Gastroesophageal sphincter (tissue), 4 donors: ENCODE measurements around the gene SLF1. TPM values are rescaled to one million over a fixed set of nuclear protein-coding genes. Genes with fewer than 3 reads are reported as not detected.

Source experiments
- ATAC-seq: fragments of 150-250 bp; one replicate; pipeline ENCODE4 v1.9.1; 2016; ENCODE audit warnings: mild to moderate bottlenecking, moderate library complexity
- H3K27ac ChIP-seq, 4 donors: fragments of 200-600 bp; sonication (generic) in 3 of 4; 1 replicate in 3 of 4; 2 replicates in 1 of 4; pipeline ENCODE4 v1.5.1; 2016 to 2019
- H3K27me3 ChIP-seq: fragments of 200-600 bp; sonication (generic); one replicate; pipeline ENCODE4 v1.5.1; 2019
- H3K36me3 ChIP-seq, 2 donors: fragments of 200-600 bp; sonication (generic); one replicate each; pipeline ENCODE4 v1.5.1; 2019; ENCODE audit warnings: control low read depth in 1 of 2
- H3K4me1 ChIP-seq, 3 donors: fragments of 200-600 bp; sonication (generic); 1 replicate in 2 of 3; 2 replicates in 1 of 3; pipeline ENCODE4 v1.5.1; 2016 to 2019; ENCODE audit warnings: control low read depth in 2 of 3
- H3K4me3 ChIP-seq, 2 donors: fragments of 200-600 bp; sonication (generic); one replicate each; pipeline ENCODE4 v1.5.1; 2019; ENCODE audit warnings: mild to moderate bottlenecking in 1 of 2, moderate library complexity in 1 of 2
- H3K9me3 ChIP-seq, 3 donors: fragments of 200-600 bp; sonication (generic); one replicate each; pipeline ENCODE4 v1.5.1; 2017 to 2019; ENCODE audit warnings: control low read depth in 2 of 3
- EP300 ChIP-seq: sonication (generic); formaldehyde crosslinking; IDR thresholded peaks from one replicate; pipeline ENCODE4 v1.6.1; 2017; ENCODE audit warnings: antibody characterized with exemption, mild to moderate bottlenecking
- POLR2A ChIP-seq, 2 donors: fragments of 450-650 bp; IDR thresholded peaks; one replicate each; pipeline ENCODE4 v1.6.1; 2017; ENCODE audit warnings: antibody characterized with exemption in 2 of 2, mild to moderate bottlenecking in 2 of 2, moderate library complexity in 1 of 2
- POLR2AphosphoS5 ChIP-seq: sonication (generic); formaldehyde crosslinking; IDR thresholded peaks from one replicate; pipeline ENCODE4 v1.6.1; 2017; ENCODE audit warnings: antibody characterized with exemption
- WGBS, 2 donors: methylation state at CpG; one replicate each; pipeline ENCODE4 v1.1.5; 2018; ENCODE audit warnings: low coverage in 1 of 2; 5-methylcytosine and 5-hydroxymethylcytosine counted together
- total RNA-seq, 4 donors: library from RNA; depleted of rRNA; stranded (reverse); fragments of >200 nt; gene quantifications; one replicate each; pipeline ENCODE4 v1.1.0, GENCODE V29; 2016
- TF ChIP-seq, protein P1 (sequence below), 4 experiments: fragments of 200-600 bp in 2 of 4; fragments of 450-650 bp in 2 of 4; sonication (generic) in 1 of 4; IDR thresholded peaks; one replicate each; pipeline ENCODE4 v1.5.1; 2017 to 2019; ENCODE audit warnings: antibody characterized with exemption in 4 of 4, mild to moderate bottlenecking in 2 of 4, moderate library complexity in 2 of 4

SLF1 gene
- total RNA-seq, 4 donors from 2014 or later, result 2.5 to 8.9 (median 3.6) TPM

DNA sequence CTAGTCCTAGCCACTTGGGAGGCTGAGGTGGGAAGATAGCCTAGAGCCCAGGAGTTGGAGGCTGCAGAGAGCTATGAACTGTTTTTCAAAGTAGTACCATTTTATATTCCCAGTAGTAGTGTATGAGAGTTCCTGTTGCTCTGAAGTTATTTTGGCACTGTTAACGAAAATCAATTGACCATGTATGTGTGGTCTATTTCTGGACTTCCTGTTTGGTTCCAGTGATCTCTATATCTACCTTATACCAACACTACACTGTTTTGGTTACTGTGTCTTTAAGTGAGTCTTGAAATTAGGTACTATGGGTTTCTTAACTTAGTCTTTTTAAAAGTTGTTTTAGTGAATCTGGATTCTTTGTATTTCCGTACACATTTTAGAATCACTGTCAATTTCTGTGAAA, 13.6 kb downstream of the SLF1 start:
- Histone ChIP-seq H3K4me1 (no peaks in the 10 kb centered on the region), H3K27me3 (no peaks in the 10 kb centered on the region), H3K36me3 (peaks cover 0 to 39% of the 10 kb centered on the region in 2 donors), H3K9me3 (no peaks in the 10 kb centered on the region), H3K27ac (no peak overlapping the region), H3K4me3 (no peak overlapping the region)
- ATAC-seq, result no peak
- 84 to 100% methylated on average over 1 to 2 of the region's 2 CpGs for WGBS, 2 donors
- TF ChIP-seq POLR2A (IDR thresholded peaks at IDR 0.05) (no peak), POLR2AphosphoS5 (no peak), EP300 (no peak)
- TF ChIP-seq, protein P1, sequence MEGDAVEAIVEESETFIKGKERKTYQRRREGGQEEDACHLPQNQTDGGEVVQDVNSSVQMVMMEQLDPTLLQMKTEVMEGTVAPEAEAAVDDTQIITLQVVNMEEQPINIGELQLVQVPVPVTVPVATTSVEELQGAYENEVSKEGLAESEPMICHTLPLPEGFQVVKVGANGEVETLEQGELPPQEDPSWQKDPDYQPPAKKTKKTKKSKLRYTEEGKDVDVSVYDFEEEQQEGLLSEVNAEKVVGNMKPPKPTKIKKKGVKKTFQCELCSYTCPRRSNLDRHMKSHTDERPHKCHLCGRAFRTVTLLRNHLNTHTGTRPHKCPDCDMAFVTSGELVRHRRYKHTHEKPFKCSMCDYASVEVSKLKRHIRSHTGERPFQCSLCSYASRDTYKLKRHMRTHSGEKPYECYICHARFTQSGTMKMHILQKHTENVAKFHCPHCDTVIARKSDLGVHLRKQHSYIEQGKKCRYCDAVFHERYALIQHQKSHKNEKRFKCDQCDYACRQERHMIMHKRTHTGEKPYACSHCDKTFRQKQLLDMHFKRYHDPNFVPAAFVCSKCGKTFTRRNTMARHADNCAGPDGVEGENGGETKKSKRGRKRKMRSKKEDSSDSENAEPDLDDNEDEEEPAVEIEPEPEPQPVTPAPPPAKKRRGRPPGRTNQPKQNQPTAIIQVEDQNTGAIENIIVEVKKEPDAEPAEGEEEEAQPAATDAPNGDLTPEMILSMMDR (IDR thresholded peaks at IDR 0.05), result no peak

DNA sequence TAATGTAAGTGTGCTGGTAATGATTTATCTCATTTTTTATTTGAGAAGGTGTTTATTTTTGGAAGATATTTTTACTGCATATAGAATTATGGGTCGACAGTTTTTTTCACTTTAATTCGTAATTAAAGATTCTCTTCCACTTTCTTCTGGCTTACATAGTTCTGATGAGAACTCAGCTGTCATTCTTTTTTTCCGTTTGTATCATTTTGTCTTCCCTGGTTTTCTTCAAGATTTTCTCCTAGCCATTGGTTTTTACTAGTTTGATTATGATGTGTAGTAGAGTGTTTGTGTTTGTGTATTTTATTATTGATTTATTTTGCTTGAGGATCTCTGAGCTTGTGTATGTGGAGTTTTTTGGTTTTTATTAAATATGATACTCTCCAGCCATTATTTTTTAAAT, 21.7 kb downstream of the SLF1 start:
- Histone ChIP-seq H3K36me3 (peaks cover 0 to 20% of the 10 kb centered on the region in 2 donors), H3K9me3 (peaks cover 0 to 16% (median 0%) of the 10 kb centered on the region in 3 donors), H3K4me3 (no peak overlapping the region), H3K4me1 (no peaks in the 10 kb centered on the region), H3K27ac (no peak overlapping the region), H3K27me3 (no peaks in the 10 kb centered on the region)
- ATAC-seq, result no peak
- TF ChIP-seq POLR2A (IDR thresholded peaks at IDR 0.05) (no peak), EP300 (no peak), POLR2AphosphoS5 (no peak)
- TF ChIP-seq, protein P1 (IDR thresholded peaks at IDR 0.05), result no peak
- WGBS, 2 donors, result 87 to 100% methylated on average over 2 of the region's 3 CpGs

DNA sequence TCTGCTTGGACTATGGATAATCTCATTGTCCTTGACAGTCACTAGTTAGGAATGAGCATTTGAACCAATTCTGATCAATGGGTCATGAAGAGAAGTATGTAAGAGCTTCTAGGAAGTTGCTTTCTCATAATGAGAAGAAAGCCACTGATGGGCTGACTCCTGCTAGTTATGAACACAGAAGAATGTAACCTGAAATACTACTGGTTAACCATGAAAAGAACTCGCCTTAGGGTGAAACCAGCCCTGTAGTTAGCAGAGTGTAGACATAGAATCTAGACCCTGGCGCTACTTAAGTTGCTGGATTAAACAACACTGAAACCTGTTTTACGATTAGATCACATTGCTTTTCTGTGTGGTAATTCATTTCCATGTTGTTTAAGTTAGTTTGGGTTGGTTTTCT, 26.6 kb downstream of the SLF1 start:
- 95 to 98% methylated on average over 3 of the region's 3 CpGs for WGBS, 2 donors
- Histone ChIP-seq H3K27me3 (no peaks in the 10 kb centered on the region), H3K4me3 (no peak overlapping the region), H3K9me3 (peaks cover 0 to 11% (median 0%) of the 10 kb centered on the region in 3 donors), H3K27ac (no peak overlapping the region), H3K4me1 (no peaks in the 10 kb centered on the region), H3K36me3 (peaks cover 0 to 22% of the 10 kb centered on the region in 2 donors)
- TF ChIP-seq EP300 (no peak), POLR2A (IDR thresholded peaks at IDR 0.05) (no peak), POLR2AphosphoS5 (no peak)
- TF ChIP-seq, protein P1 (IDR thresholded peaks at IDR 0.05), result no peak
- no peak for ATAC-seq

DNA sequence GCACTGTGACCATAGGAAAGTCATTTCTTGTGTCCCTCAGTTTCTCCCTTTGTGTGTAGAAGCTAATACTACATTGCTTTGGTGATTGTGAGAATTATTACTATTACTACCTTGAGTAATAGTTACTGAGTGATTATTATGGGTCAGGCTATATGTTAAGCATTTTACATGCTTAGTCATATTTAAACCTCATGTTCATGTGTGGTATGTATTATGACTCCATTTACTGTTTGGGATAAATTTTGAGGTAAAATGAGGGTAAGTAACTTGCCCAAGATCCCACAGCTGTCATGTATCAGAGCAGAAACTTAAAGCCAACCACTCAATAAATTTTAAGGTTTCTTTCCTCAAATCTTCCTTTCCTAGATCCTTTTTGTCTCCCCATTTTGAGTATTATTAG, 28.3 kb downstream of the SLF1 start:
- H3K9me3 ChIP-seq, result no peaks in the 10 kb centered on the region
- ATAC-seq, result no peak
- no peaks in the 10 kb centered on the region for H3K27me3 ChIP-seq
- no peak overlapping the region for H3K4me3 ChIP-seq
- peaks cover 0 to 12% of the 10 kb centered on the region in 2 donors for H3K36me3 ChIP-seq
- no peak overlapping the region for H3K27ac ChIP-seq
- TF ChIP-seq, protein P1 (IDR thresholded peaks at IDR 0.05), result no peak
- TF ChIP-seq EP300 (no peak), POLR2AphosphoS5 (no peak), POLR2A (IDR thresholded peaks at IDR 0.05) (no peak)
- H3K4me1 ChIP-seq, result no peaks in the 10 kb centered on the region

DNA sequence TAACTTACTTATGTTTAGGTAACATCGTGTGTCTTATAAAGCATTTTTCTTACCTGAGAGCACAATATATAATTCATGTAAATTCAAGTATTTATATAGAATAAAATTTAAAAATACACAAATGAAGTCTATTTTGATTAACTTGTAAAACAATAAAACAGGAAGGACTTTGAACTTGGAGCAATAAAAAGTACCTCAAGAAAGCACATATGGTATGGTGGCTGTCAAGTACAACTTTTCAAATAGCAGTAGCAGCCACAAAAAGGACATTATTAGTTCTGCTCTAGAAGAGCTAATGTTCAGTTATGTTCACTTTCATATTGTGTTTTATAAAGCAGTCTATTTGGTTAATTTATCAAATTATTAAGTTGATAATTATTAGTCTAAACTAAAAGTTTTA, 31.4 kb downstream of the SLF1 start:
- ATAC-seq, result no peak
- H3K27me3 ChIP-seq, result no peaks in the 10 kb centered on the region
- no peak overlapping the region for H3K27ac ChIP-seq
- no peaks in the 10 kb centered on the region for H3K4me1 ChIP-seq
- TF ChIP-seq POLR2AphosphoS5 (no peak), POLR2A (IDR thresholded peaks at IDR 0.05) (no peak), EP300 (no peak)
- TF ChIP-seq, protein P1 (IDR thresholded peaks at IDR 0.05), result no peak
- H3K36me3 ChIP-seq, result peaks cover 0 to 31% of the 10 kb centered on the region in 2 donors
- H3K9me3 ChIP-seq, result peaks cover 0 to 3% (median 0%) of the 10 kb centered on the region in 3 donors
- 100% methylated on average over 1 of the region's 1 CpG for whole genome bisulfite sequencing, 2 donors
- no peak overlapping the region for H3K4me3 ChIP-seq
